H1 (cell line): ENCODE measurements around the gene SIGLEC15. TPM values are rescaled to one million over a fixed set of nuclear protein-coding genes. Genes with fewer than 3 reads are reported as not detected.

ENCODE experiments used
- CTCF ChIA-PET: fragments of 300-600 bp; sonication (Branson Sonifier 250); formaldehyde crosslinking; loops from one replicate; lab custom pipeline; 2021; ENCODE audit not compliant: partially characterized antibody; lab: Charles Lee
- POLR2A ChIA-PET: fragments of 300-600 bp; sonication (Branson Sonifier 250); formaldehyde crosslinking; loops from one replicate; lab custom pipeline; 2021; ENCODE audit warnings: inconsistent platforms; ENCODE audit not compliant: partially characterized antibody; lab: Charles Lee
- DNase-seq, 2 experiments: peaks; one replicate each; pipeline versions ENCODE4 v3.0.0 to v3.0.0-alpha.2; 2010 to 2022; ENCODE audit warnings: low spot score in 2 of 2, low read depth in 1 of 2, mixed read lengths in 1 of 2
- FAIRE-seq: peaks from 2 replicates; lab custom pipeline; 2011; peaks lifted over from hg19 to GRCh38; lab: Jason Lieb, UNC
- H2AFZ ChIP-seq: 2 replicates; pipeline ENCODE4 v1.8.1; 2012; ENCODE audit warnings: low read length, inconsistent platforms
- H2AK5ac ChIP-seq: 2 replicates; pipeline ENCODE4 v1.6.1; 2013; ENCODE audit warnings: low read depth, low read length
- H2BK120ac ChIP-seq: replicated peaks from 2 replicates; pipeline ENCODE3; 2013; ENCODE audit warnings: low read depth, low read length, inconsistent platforms
- H2BK12ac ChIP-seq: 2 replicates; pipeline ENCODE4 v1.6.1; 2013; ENCODE audit warnings: low read depth, low read length
- H2BK15ac ChIP-seq: 2 replicates; pipeline ENCODE4 v1.6.1; 2013; ENCODE audit warnings: low read length
- H2BK20ac ChIP-seq: 2 replicates; pipeline ENCODE4 v1.6.1; 2013; ENCODE audit warnings: low read length
- H2BK5ac ChIP-seq: 2 replicates; pipeline ENCODE4 v1.6.1; 2013; ENCODE audit warnings: low read depth, low read length
- H3K14ac ChIP-seq: 2 replicates; pipeline ENCODE4 v1.6.1; 2013; ENCODE audit warnings: inconsistent platforms; ENCODE audit not compliant: insufficient read length
- H3K18ac ChIP-seq: 2 replicates; pipeline ENCODE4 v1.6.1; 2013; ENCODE audit warnings: low read length; ENCODE audit errors: extremely low read depth
- H3K23ac ChIP-seq: 2 replicates; pipeline ENCODE4 v1.6.1; 2013; ENCODE audit warnings: inconsistent platforms; ENCODE audit not compliant: insufficient read length
- H3K23me2 ChIP-seq: 2 replicates; pipeline ENCODE4 v1.6.1; 2013; ENCODE audit warnings: low read depth, low read length
- H3K27ac ChIP-seq: 2 replicates; pipeline ENCODE4 v1.6.1; 2011; ENCODE audit warnings: low read depth, low read length, inconsistent platforms
- H3K27me3 ChIP-seq, 4 experiments: replicated peaks in 1 of 4; 1 replicate in 1 of 4; 2 replicates in 3 of 4; pipeline versions ENCODE4 v1.6.1 to v1.8.1; 2011 to 2013; ENCODE audit warnings: low read length in 3 of 4, mild to moderate bottlenecking in 3 of 4, inconsistent platforms in 2 of 4, mixed read lengths in 2 of 4, moderate library complexity in 1 of 4; ENCODE audit not compliant: control insufficient read depth in 3 of 4, insufficient read depth in 3 of 4; ENCODE audit errors: extremely low read depth in 1 of 4
- H3K36me3 ChIP-seq, 4 experiments: 2 replicates each; pipeline versions ENCODE4 v1.6.1 to v1.8.1; 2011 to 2013; ENCODE audit warnings: mild to moderate bottlenecking in 4 of 4, low read length in 3 of 4, moderate library complexity in 2 of 4, control low read depth in 1 of 4, inconsistent platforms in 1 of 4; ENCODE audit not compliant: insufficient read depth in 4 of 4, control insufficient read depth in 2 of 4
- H3K4ac ChIP-seq: replicated peaks from 2 replicates; pipeline ENCODE3; 2013; ENCODE audit warnings: low read length, low read depth, mixed read lengths, inconsistent platforms; ENCODE audit not compliant: insufficient read length
- H3K4me1 ChIP-seq, 4 experiments: replicated peaks in 1 of 4; 1 replicate in 1 of 4; 2 replicates in 3 of 4; pipeline versions ENCODE4 v1.6.1 to v1.8.1; 2011 to 2013; ENCODE audit warnings: low read length in 3 of 4, inconsistent platforms in 2 of 4, mixed read lengths in 1 of 4; ENCODE audit not compliant: insufficient read depth in 4 of 4, control insufficient read depth in 3 of 4
- H3K4me2 ChIP-seq, 2 experiments: 2 replicates each; pipeline versions ENCODE4 v1.6.1 to v1.8.1; 2011 to 2013; ENCODE audit warnings: low read depth in 2 of 2, low read length in 2 of 2, control low read depth in 1 of 2, inconsistent platforms in 1 of 2, mild to moderate bottlenecking in 1 of 2; ENCODE audit not compliant: insufficient read depth in 1 of 2
- H3K4me3 ChIP-seq, 4 experiments: fragments of 200-600, 300-600 bp in 1 of 4; sonication (generic), shearing (Covaris generic), sonication (Bioruptor Twin) in 1 of 4; 2 replicates each; pipeline versions ENCODE4 v1.5.1 to v1.8.1; 2011 to 2016; ENCODE audit warnings: low read length in 4 of 4, low read depth in 3 of 4, control low read depth in 2 of 4, inconsistent platforms in 2 of 4, mild to moderate bottlenecking in 2 of 4, mixed read lengths in 1 of 4, moderate library complexity in 1 of 4; ENCODE audit not compliant: insufficient read depth in 2 of 4; ENCODE audit errors: extremely low read depth in 1 of 4
- H3K56ac ChIP-seq: replicated peaks from 2 replicates; pipeline ENCODE3; 2013; ENCODE audit warnings: low read depth, mild to moderate bottlenecking, mixed read lengths, low read length, inconsistent platforms; ENCODE audit not compliant: insufficient read length
- H3K79me1 ChIP-seq: 2 replicates; pipeline ENCODE4 v1.6.1; 2013; ENCODE audit warnings: low read depth, low read length, control low read depth
- H3K79me2 ChIP-seq, 2 experiments: 2 replicates each; pipeline versions ENCODE4 v1.6.1 to v1.8.1; 2012 to 2013; ENCODE audit warnings: low read length in 2 of 2, mild to moderate bottlenecking in 2 of 2, inconsistent platforms in 1 of 2; ENCODE audit not compliant: insufficient read depth in 2 of 2, control insufficient read depth in 1 of 2
- H3K9ac ChIP-seq, 4 experiments: replicated peaks in 1 of 4; 1 replicate in 1 of 4; 2 replicates in 3 of 4; pipeline versions ENCODE4 v1.6.1 to v1.8.1; 2011 to 2013; ENCODE audit warnings: low read depth in 3 of 4, low read length in 3 of 4, control low read depth in 2 of 4, mild to moderate bottlenecking in 2 of 4, moderate library complexity in 2 of 4, inconsistent platforms in 1 of 4; ENCODE audit errors: extremely low read depth in 1 of 4
- H3K9me3 ChIP-seq, 2 experiments: 2 replicates each; pipeline versions ENCODE4 v1.6.1 to v1.8.1; 2012 to 2013; ENCODE audit warnings: mild to moderate bottlenecking in 2 of 2, moderate library complexity in 2 of 2, control low read depth in 1 of 2, inconsistent platforms in 1 of 2, low read depth in 1 of 2, low read length in 1 of 2, mixed read lengths in 1 of 2; ENCODE audit not compliant: insufficient read depth in 2 of 2
- H4K20me1 ChIP-seq, 2 experiments: replicated peaks in 1 of 2; 2 replicates each; pipeline versions ENCODE3 to v1.8.1; 2011 to 2013; ENCODE audit warnings: inconsistent platforms in 2 of 2, low read length in 2 of 2, mild to moderate bottlenecking in 1 of 2; ENCODE audit not compliant: insufficient read depth in 2 of 2, control insufficient read depth in 1 of 2
- H4K5ac ChIP-seq: 2 replicates; pipeline ENCODE4 v1.6.1; 2013; ENCODE audit warnings: low read length, low read depth, mixed read lengths, inconsistent platforms; ENCODE audit not compliant: insufficient read length
- H4K8ac ChIP-seq: 2 replicates; pipeline ENCODE4 v1.8.0; 2013; ENCODE audit warnings: mild to moderate bottlenecking, moderate library complexity, low read length, inconsistent platforms; ENCODE audit not compliant: insufficient read depth; ENCODE audit errors: extremely low read depth
- H4K91ac ChIP-seq: replicated peaks from 2 replicates; pipeline ENCODE3; 2013; ENCODE audit warnings: low read length, mixed read lengths, inconsistent platforms; ENCODE audit not compliant: insufficient read length
- ATF2 ChIP-seq: IDR thresholded peaks from 2 replicates; pipeline ENCODE4 v1.6.1; 2012; ENCODE audit warnings: low read length, inconsistent platforms
- BACH1 ChIP-seq: IDR thresholded peaks from 2 replicates; pipeline ENCODE4 v1.6.1; 2012; ENCODE audit warnings: low read length, improper control_type of control experiment
- CREB1 ChIP-seq: IDR thresholded peaks from 2 replicates; pipeline ENCODE4 v1.6.1; 2012; ENCODE audit warnings: inconsistent platforms
- EP300 ChIP-seq, 2 experiments: IDR thresholded peaks; 1 replicate in 1 of 2; 2 replicates in 1 of 2; pipeline ENCODE4 v1.6.1; 2011 to 2012; ENCODE audit warnings: low read depth in 2 of 2, low read length in 2 of 2, mild to moderate bottlenecking in 2 of 2, borderline replicate concordance in 1 of 2, inconsistent platforms in 1 of 2, moderate library complexity in 1 of 2
- GTF2F1 ChIP-seq: IDR thresholded peaks from 2 replicates; pipeline ENCODE4 v1.6.1; 2012; ENCODE audit warnings: low read depth, low read length, improper control_type of control experiment, borderline replicate concordance
- HDAC6 ChIP-seq: IDR thresholded peaks from one replicate; pipeline ENCODE4 v1.7.1; 2012; ENCODE audit warnings: low read depth, mild to moderate bottlenecking, inconsistent platforms, low read length, moderate library complexity
- MAFK ChIP-seq: IDR thresholded peaks from 2 replicates; pipeline ENCODE4 v1.6.1; 2012; ENCODE audit warnings: low read depth, mild to moderate bottlenecking, improper control_type of control experiment, low read length
- PHF8 ChIP-seq: fragments of 200-600 bp; sonication (generic); conservative IDR thresholded peaks from 2 replicates; pipeline ENCODE4 v1.7.1; 2012; ENCODE audit warnings: low read depth, mild to moderate bottlenecking, inconsistent platforms, low read length, moderate library complexity
- RFX5 ChIP-seq: IDR thresholded peaks from 2 replicates; pipeline ENCODE4 v1.6.1; 2011; ENCODE audit warnings: low read depth, low read length, improper control_type of control experiment, borderline replicate concordance
- SP2 ChIP-seq: IDR thresholded peaks from 2 replicates; pipeline ENCODE4 v1.6.1; 2012; ENCODE audit warnings: mild to moderate bottlenecking, low read length, inconsistent platforms
- SP4 ChIP-seq: IDR thresholded peaks from 2 replicates; pipeline ENCODE4 v1.6.1; 2012; ENCODE audit warnings: low read length, inconsistent platforms
- SRF ChIP-seq: IDR thresholded peaks from 2 replicates; pipeline ENCODE4 v1.6.1; 2011; ENCODE audit warnings: mild to moderate bottlenecking, low read depth, low read length, moderate library complexity
- TBP ChIP-seq: IDR thresholded peaks from 2 replicates; pipeline ENCODE4 v1.6.1; 2011; ENCODE audit warnings: low read depth, low read length, improper control_type of control experiment
- WGBS, 2 experiments: shearing (Covaris generic) in 1 of 2; methylation state at CpG; one replicate each; pipeline versions ENCODE4 v1.1.6 to v1.1.7; 2013 to 2015; ENCODE audit warnings: low lambda C conversion rate in 2 of 2, mixed read lengths in 2 of 2, inconsistent platforms in 1 of 2, low coverage in 1 of 2, missing lambda C conversion rate in 1 of 2; ENCODE audit not compliant: insufficient replicate concordance in 2 of 2, insufficient coverage in 1 of 2, insufficient read length in 1 of 2; ENCODE audit errors: extremely low coverage in 1 of 2, missing lambda C conversion rate in 1 of 2; 5-methylcytosine and 5-hydroxymethylcytosine counted together
- polyA plus RNA-seq, 7 experiments: library from polyadenylated mRNA; depleted of rRNA in 3 of 7; stranded (reverse) in 5 of 7; unstranded in 2 of 7; fragments of >200 nt in 5 of 7; fragments of 200-250 nt in 2 of 7; gene quantifications; 1 replicate in 5 of 7; 2 replicates in 1 of 7; 4 replicates in 1 of 7; pipeline versions ENCODE4 v1.2.1 to v1.2.3, GENCODE V29; 2011 to 2013; ENCODE audit warnings: missing spikeins in 2 of 7, mixed read lengths in 2 of 7
- total RNA-seq: library from RNA; stranded (reverse); fragmentation: NEBNext Ultra II Directional; extraction: Animal tissue kit (Norgen Biotek cat#: 25700); gene quantifications from 2 replicates; pipeline ENCODE4 v1.2.1, GENCODE V29; 2021

SIGLEC15 gene
- total and polyA plus RNA-seq, 2 of the 8 experiments (the other 6 are each of a cell fraction or from before 2014, with no cell fraction given), result 0.20 to 0.37 TPM

- CTCF ChIA-PET, result interaction anchor here (0.6 to 2.4 kb wide), 5 partner anchors 9 to 34 kb away, joined by 3 to 6 read pairs (median 5); no protein-coding TSS in a partner anchor
- Histone ChIP-seq H3K4me1 (peaks cover 0 to 3% (median 0%) of the 10 kb centered on the region in 4 experiments; a peak in 3 of 7 replicates), H3K27me3 (no peaks in the 10 kb centered on the region)
- no peak for TF ChIP-seq RFX5
- no peak for TF ChIP-seq MAFK
- TF ChIP-seq EP300 (IDR thresholded peaks at IDR 0.05; ENCODE audit: borderline replicate concordance in 1 of 2, low read depth in 2 of 2, low read length in 2 of 2), result no peak
- TF ChIP-seq SRF, result no peak
- no peak for TF ChIP-seq SP4
- TF ChIP-seq PHF8, result no peak
- TF ChIP-seq GTF2F1, result no peak
- no peak for TF ChIP-seq HDAC6
- no peak for TF ChIP-seq CREB1
- no peak for TF ChIP-seq SP2
- no peak for TF ChIP-seq ATF2
- no peak for TF ChIP-seq TBP
- no peak for TF ChIP-seq BACH1
Measured at GRCh38 chr18:45820106-45820745, 5.2 kb upstream of the SIGLEC15 start.

More at GRCh38 chr18:45820106-45820745, 5.2 kb upstream of the SIGLEC15 start:
- Histone ChIP-seq H4K91ac (no peak overlapping the region), H2BK12ac (no peak overlapping the region), H3K79me2 (no peaks in the 10 kb centered on the region), H3K4ac (no peak overlapping the region), H3K4me2 (no peak overlapping the region), H3K4me3 (no peak overlapping the region), H3K79me1 (no peaks in the 10 kb centered on the region), H2BK20ac (no peak overlapping the region), H3K23me2 (no peaks in the 10 kb centered on the region), H4K20me1 (no peaks in the 10 kb centered on the region), H3K56ac (no peak overlapping the region), H3K36me3 (no peaks in the 10 kb centered on the region), H2AK5ac (no peak overlapping the region), H3K18ac (no peak overlapping the region), H3K23ac (no peak overlapping the region), H3K14ac (no peak overlapping the region), H4K8ac (no peak overlapping the region), H3K9ac (no peak overlapping the region), H3K27ac (no peak overlapping the region), H2BK5ac (no peak overlapping the region), H4K5ac (no peak overlapping the region), H2AFZ (no peak overlapping the region), H2BK15ac (no peak overlapping the region), H2BK120ac (no peak overlapping the region), H3K9me3 (no peaks in the 10 kb centered on the region)
- no peak for DNase-seq
- WGBS, 2 experiments, result 84% methylated on average over 3 of the region's 3 CpGs; no CpG with 5 or more reads in 1 of the 2 experiments
- POLR2A ChIA-PET, result no interaction called here
- FAIRE-seq, result no peak
